Measurements from ENCODE around the gene UPF1. TPM values are rescaled to one million over a fixed set of nuclear protein-coding genes. Genes with fewer than 3 reads are reported as not detected.

The UPF1 gene
- total and polyA plus RNA-seq, 2 of the 13 experiments (the other 11 are each of a cell fraction or from before 2014, with no cell fraction given): 16.9 to 41.8 TPM

GRCh38 chr19:18852648-18853047 is 20.9 kb downstream of the UPF1 start:
- in situ Hi-C loops (cut with HindIII; ENCODE audit: extremely low pct_ligation_motif_present, low pct_unique_long_range_greater_than_20kb): no loop called here
- FAIRE-seq (no peak), DNase-seq (ENCODE audit: low spot score) (no peak), ATAC-seq (no peak)
- Histone ChIP-seq H4K20me1 (ENCODE audit: insufficient read depth, low read length) (peaks cover 28% of the 10 kb centered on the region), H3K27me3 (ENCODE audit: control insufficient read depth in 1 of 2, insufficient read depth in 2 of 2, low read length in 2 of 2) (no peaks in the 10 kb centered on the region), H3K36me3 (replicated peaks in 1 of 2; ENCODE audit: control insufficient read depth in 1 of 2, insufficient read depth in 2 of 2, low read length in 2 of 2) (peaks cover 69 to 99% of the 10 kb centered on the region in 2 experiments), H3K9ac (ENCODE audit: insufficient read depth, low read depth, low read length) (no peak overlapping the region), H3K79me2 (ENCODE audit: insufficient read depth, low read length) (peaks cover 21% of the 10 kb centered on the region), H3K9me3 (ENCODE audit: low read length) (no peaks in the 10 kb centered on the region), H3K4me2 (ENCODE audit: low read depth, low read length) (no peak overlapping the region), H3K27ac (ENCODE audit: extremely low read length, insufficient read depth, low read length) (no peak overlapping the region), H3K4me1 (ENCODE audit: insufficient read depth, low read length) (no peaks in the 10 kb centered on the region), H3K4me3 (replicated peaks in 1 of 3; ENCODE audit: insufficient read depth in 1 of 3, low read depth in 2 of 3, low read length in 3 of 3) (no peak overlapping the region), H2AFZ (ENCODE audit: low read length) (no peak overlapping the region)
- POLR2A ChIA-PET: no interaction called here
- TF ChIP-seq ZBTB38 (CRISPR knock-in tag; IDR thresholded peaks at IDR 0.05) (no peak), PRMT3 (CRISPR knock-in tag; IDR thresholded peaks at IDR 0.05; ENCODE audit: borderline replicate concordance, low read depth) (no peak), ZNF407 (CRISPR knock-in tag; IDR thresholded peaks at IDR 0.05; ENCODE audit: not compliant biosample characterization) (no peak), ZNF121 (CRISPR knock-in tag; IDR thresholded peaks at IDR 0.05) (no peak), ZNF513 (CRISPR knock-in tag; conservative IDR thresholded peaks at IDR 0.05) (no peak), ZNF264 (CRISPR knock-in tag; IDR thresholded peaks at IDR 0.05) (no peak), ESRRA (CRISPR knock-in tag; IDR thresholded peaks at IDR 0.05; ENCODE audit: low read depth) (no peak)
- BruUV-seq (replicated peaks): no TSS peak
- CTCF ChIA-PET (ENCODE audit: low intra/inter-chr PET ratio, low total read pairs): no interaction called here
- intact Hi-C loops (cut with micrococcal nuclease; ENCODE audit: unreplicated experiment): no loop called here
- 95% methylated on average over 8 of the region's 12 CpGs for WGBS (ENCODE audit: low lambda C conversion rate)

All from HepG2 (cell line).